ENCODE measurements around the gene BMPER. TPM values are rescaled to one million over a fixed set of nuclear protein-coding genes. Genes with fewer than 3 reads are reported as not detected.

BMPER gene
- total RNA-seq, 1 donor from 2014 or later, result 7.4 TPM

- intact Hi-C loops (cut with DNase I), result no loop called here
Measured at GRCh38 chr7:34181271-34181958, 276.1 kb downstream of the BMPER start.

GRCh38 chr7:34184466-34184865 is 279.1 kb downstream of the BMPER start:
- Histone ChIP-seq H3K27me3 (ENCODE audit: low read depth) (no peaks in the 10 kb centered on the region), H3K4me3 (no peak overlapping the region), H3K36me3 (no peaks in the 10 kb centered on the region), H3K9me3 (no peaks in the 10 kb centered on the region), H3K4me1 (no peaks in the 10 kb centered on the region), H3K27ac (no peak overlapping the region)
- DNase-seq, result no peak
- intact Hi-C loops (cut with DNase I), result no loop called here
- no peak for ATAC-seq
- no peak for TF ChIP-seq CTCF (IDR thresholded peaks at IDR 0.05)

More at GRCh38 chr7:34181271-34181958, 276.1 kb downstream of the BMPER start:
- ATAC-seq (no peak), DNase-seq (no peak)
- Histone ChIP-seq H3K9me3 (no peaks in the 10 kb centered on the region), H3K36me3 (no peaks in the 10 kb centered on the region), H3K27me3 (ENCODE audit: low read depth) (no peaks in the 10 kb centered on the region), H3K4me1 (no peaks in the 10 kb centered on the region), H3K4me3 (no peak overlapping the region), H3K27ac (no peak overlapping the region)
- no peak for TF ChIP-seq CTCF (IDR thresholded peaks at IDR 0.05)

GRCh38 chr7:34187798-34188307 is 282.5 kb downstream of the BMPER start:
- H3K4me3 ChIP-seq, result no peak overlapping the region
- no peak for TF ChIP-seq CTCF (IDR thresholded peaks at IDR 0.05)
- no peak overlapping the region for H3K27ac ChIP-seq
- no peaks in the 10 kb centered on the region for H3K9me3 ChIP-seq
- intact Hi-C loops (cut with DNase I), result no loop called here
- no peak for DNase-seq
- no peaks in the 10 kb centered on the region for H3K4me1 ChIP-seq
- ATAC-seq, result peak in 1 of 2 donors; percentile 32
- H3K27me3 ChIP-seq (ENCODE audit: low read depth), result no peaks in the 10 kb centered on the region
- no peaks in the 10 kb centered on the region for H3K36me3 ChIP-seq

- Histone ChIP-seq H3K27ac (no peak overlapping the region), H3K9me3 (no peaks in the 10 kb centered on the region), H3K36me3 (no peaks in the 10 kb centered on the region), H3K4me1 (no peaks in the 10 kb centered on the region), H3K4me3 (no peak overlapping the region), H3K27me3 (ENCODE audit: low read depth) (no peaks in the 10 kb centered on the region)
- DNase-seq, result no peak
- intact Hi-C loops (cut with DNase I), result no loop called here
- TF ChIP-seq CTCF (IDR thresholded peaks at IDR 0.05), result no peak
- no peak for ATAC-seq
Measured at GRCh38 chr7:34189031-34189430, 283.7 kb downstream of the BMPER start.

DNA sequence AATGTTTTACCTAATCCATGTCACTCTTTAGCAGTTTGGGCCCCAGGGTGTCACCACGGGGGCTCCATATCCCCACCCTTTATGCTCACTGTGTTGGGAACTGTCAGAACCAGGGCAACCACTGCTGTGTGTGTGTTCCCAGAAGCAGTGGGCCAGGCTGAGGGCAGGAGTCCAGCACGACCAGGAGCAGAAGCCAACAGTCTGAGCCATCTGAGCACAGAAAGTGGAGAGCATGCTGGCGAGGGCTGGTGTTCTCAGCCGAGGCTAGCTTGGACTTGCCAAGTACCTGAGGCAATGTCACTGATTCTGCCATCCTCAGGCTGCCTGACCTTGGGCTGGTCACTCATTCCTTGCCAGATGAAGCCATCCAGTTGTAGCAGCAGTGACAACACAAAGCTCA is 285.0 kb downstream of the BMPER start:
- Histone ChIP-seq H3K4me1 (no peaks in the 10 kb centered on the region), H3K9me3 (no peaks in the 10 kb centered on the region), H3K4me3 (no peak overlapping the region), H3K27me3 (ENCODE audit: low read depth) (no peaks in the 10 kb centered on the region), H3K27ac (no peak overlapping the region), H3K36me3 (no peaks in the 10 kb centered on the region)
- TF ChIP-seq CTCF (IDR thresholded peaks at IDR 0.05), result no peak
- ATAC-seq (no peak), DNase-seq (no peak)
- intact Hi-C loops (cut with DNase I), result no loop called here

All from lower lobe of right lung (tissue), 2 donors.